ENCODE measurements around the gene UPB1.

DNA sequence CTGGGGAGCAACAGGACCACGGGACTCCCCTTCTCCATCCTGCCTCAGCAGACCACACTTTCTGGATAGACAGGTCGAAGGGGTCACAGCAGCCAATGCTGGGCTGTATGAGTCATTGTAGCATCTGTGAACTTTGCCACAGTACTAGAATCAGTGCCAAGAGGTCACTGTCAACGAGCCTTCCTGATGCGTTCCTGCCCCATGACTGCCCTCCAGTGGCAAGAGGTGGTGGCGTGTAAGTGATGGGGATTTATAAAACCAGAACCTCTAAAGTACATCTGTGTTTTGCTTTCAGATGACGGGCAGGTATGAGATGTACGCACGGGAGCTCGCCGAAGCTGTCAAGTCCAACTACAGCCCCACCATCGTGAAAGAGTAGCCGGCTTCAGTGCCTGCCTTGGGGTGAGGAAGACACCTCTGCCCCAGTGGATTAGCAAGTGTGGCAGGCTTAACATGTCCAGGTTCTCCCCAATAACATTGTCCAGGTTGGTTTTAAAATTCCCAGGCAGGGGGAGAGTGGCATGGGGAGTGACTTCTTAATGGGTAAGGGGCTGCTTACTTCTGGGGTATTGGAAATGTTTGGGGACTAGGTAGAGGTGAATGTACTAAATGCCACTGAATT lies 30.4 kb downstream of the UPB1 start:
- TF ChIP-seq CTCF (IDR thresholded peaks at IDR 0.05) (peak; percentile 65 to 82 (median 72)), POLR2AphosphoS5 (IDR thresholded peaks at IDR 0.05) (peak; percentile 31), POLR2A (IDR thresholded peaks at IDR 0.05) (no peak)

Data from prostate gland (tissue), 2 donors.